Breast epithelium (tissue), 4 donors: Measurements from ENCODE around the gene ARHGEF12. TPM values are rescaled to one million over a fixed set of nuclear protein-coding genes. Genes with fewer than 3 reads are reported as not detected.

Experiments
- DNase-seq, 2 donors: peaks; one replicate each; pipeline ENCODE4 v3.0.0-alpha.2; 2019; ENCODE audit warnings: low spot score in 2 of 2
- H3K27ac ChIP-seq, 2 donors: fragments of 200-600 bp; sonication (generic) in 1 of 2; one replicate each; pipeline ENCODE4 v1.5.1; 2016 to 2019; ENCODE audit warnings: mild to moderate bottlenecking in 1 of 2
- H3K27me3 ChIP-seq, 2 donors: fragments of 200-600 bp; sonication (generic) in 1 of 2; one replicate each; pipeline versions ENCODE4 v1.5.1 to v1.6.0; 2017 to 2019; ENCODE audit warnings: control low read depth in 1 of 2, mild to moderate bottlenecking in 1 of 2
- H3K36me3 ChIP-seq: fragments of 200-600 bp; one replicate; pipeline ENCODE4 v1.5.1; 2019
- H3K4me1 ChIP-seq, 2 donors: fragments of 200-600 bp; sonication (generic); one replicate each; pipeline ENCODE4 v1.5.1; 2016 to 2019; ENCODE audit warnings: control low read depth in 1 of 2
- H3K4me3 ChIP-seq, 3 donors: fragments of 200-600 bp; sonication (generic); 1 replicate in 2 of 3; 2 replicates in 1 of 3; pipeline ENCODE4 v1.5.1; 2016 to 2019; ENCODE audit warnings: mild to moderate bottlenecking in 3 of 3, moderate library complexity in 2 of 3
- H3K9me3 ChIP-seq, 2 donors: fragments of 200-600 bp; sonication (generic) in 1 of 2; one replicate each; pipeline ENCODE4 v1.5.1; 2016 to 2019; ENCODE audit warnings: control low read depth in 1 of 2
- POLR2A ChIP-seq: fragments of 450-650 bp; IDR thresholded peaks from one replicate; pipeline ENCODE4 v1.6.1; 2016; ENCODE audit warnings: antibody characterized with exemption, mild to moderate bottlenecking, moderate library complexity
- POLR2AphosphoS5 ChIP-seq, 3 donors: sonication (generic); formaldehyde crosslinking; IDR thresholded peaks; one replicate each; pipeline ENCODE4 v1.6.1; 2017; ENCODE audit warnings: antibody characterized with exemption in 3 of 3
- intact Hi-C: fragments of 100-400 bp; cut with DNase I; formaldehyde crosslinking; loops from one replicate; pipeline ENCODE4 v1.15.1; 2023; ENCODE audit warnings: low total_unique reads
- total RNA-seq, 3 donors: library from RNA; depleted of rRNA; stranded (reverse); fragments of >200 nt; gene quantifications; one replicate each; pipeline ENCODE4 v1.1.0, GENCODE V29; 2016
- TF ChIP-seq, protein P1 (sequence below), 3 donors: fragments of 450-650 bp; IDR thresholded peaks; one replicate each; pipeline ENCODE4 v1.5.1; 2016 to 2017; ENCODE audit warnings: antibody characterized with exemption in 3 of 3, mild to moderate bottlenecking in 3 of 3, moderate library complexity in 3 of 3

Gene ARHGEF12
- total RNA-seq, 3 donors from 2014 or later: 83.4 to 192 (median 145) TPM

DNA sequence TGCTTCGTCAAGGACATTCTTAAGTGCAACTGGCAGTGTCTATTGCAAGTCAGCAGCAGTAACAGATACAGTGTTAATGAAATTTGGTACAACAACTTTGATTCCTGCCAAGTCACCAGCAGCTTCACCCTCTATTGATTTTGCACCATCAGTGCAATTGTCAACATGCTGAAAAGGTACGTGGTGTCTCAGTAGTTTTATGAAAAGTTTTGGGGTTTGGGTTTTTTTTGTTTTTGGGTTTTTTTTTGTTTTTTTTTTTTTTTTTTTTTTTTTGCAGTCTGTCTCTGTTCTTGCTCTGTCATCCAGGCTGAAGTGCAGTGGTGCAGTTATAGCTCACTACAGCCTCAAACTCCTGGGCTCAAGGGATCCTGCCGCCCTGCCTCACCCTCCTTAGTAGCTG lies 156.3 kb downstream of the ARHGEF12 start:
- Histone ChIP-seq H3K27me3 (no peaks in the 10 kb centered on the region), H3K27ac (no peak overlapping the region), H3K36me3 (no peaks in the 10 kb centered on the region), H3K4me3 (no peak overlapping the region), H3K9me3 (no peaks in the 10 kb centered on the region), H3K4me1 (no peaks in the 10 kb centered on the region)
- intact Hi-C loops: no loop called here
- no peak for TF ChIP-seq POLR2AphosphoS5 (IDR thresholded peaks at IDR 0.05)
- TF ChIP-seq, protein P1, sequence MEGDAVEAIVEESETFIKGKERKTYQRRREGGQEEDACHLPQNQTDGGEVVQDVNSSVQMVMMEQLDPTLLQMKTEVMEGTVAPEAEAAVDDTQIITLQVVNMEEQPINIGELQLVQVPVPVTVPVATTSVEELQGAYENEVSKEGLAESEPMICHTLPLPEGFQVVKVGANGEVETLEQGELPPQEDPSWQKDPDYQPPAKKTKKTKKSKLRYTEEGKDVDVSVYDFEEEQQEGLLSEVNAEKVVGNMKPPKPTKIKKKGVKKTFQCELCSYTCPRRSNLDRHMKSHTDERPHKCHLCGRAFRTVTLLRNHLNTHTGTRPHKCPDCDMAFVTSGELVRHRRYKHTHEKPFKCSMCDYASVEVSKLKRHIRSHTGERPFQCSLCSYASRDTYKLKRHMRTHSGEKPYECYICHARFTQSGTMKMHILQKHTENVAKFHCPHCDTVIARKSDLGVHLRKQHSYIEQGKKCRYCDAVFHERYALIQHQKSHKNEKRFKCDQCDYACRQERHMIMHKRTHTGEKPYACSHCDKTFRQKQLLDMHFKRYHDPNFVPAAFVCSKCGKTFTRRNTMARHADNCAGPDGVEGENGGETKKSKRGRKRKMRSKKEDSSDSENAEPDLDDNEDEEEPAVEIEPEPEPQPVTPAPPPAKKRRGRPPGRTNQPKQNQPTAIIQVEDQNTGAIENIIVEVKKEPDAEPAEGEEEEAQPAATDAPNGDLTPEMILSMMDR (IDR thresholded peaks at IDR 0.05): no peak
- no peak for TF ChIP-seq POLR2A
- no peak for DNase-seq

DNA sequence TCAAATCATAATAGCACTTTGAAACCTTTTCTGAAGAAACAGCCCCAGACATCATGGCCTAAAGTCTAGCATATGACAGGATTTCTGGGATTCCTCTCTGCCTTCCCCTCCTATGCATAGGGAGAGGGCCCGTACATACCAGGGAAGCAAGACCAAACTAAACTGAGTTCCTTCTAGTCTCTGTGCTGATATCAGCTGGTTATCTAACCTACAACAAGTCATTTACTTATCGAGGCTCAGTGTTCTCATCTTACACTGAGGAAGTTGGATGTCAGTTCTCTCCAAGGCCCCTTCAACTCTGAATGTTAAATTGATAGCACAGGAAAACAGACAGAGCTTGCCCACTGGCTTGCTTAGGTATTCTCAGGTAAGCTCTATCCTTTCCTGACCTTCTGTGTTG lies 158.4 kb downstream of the ARHGEF12 start:
- no peak overlapping the region for H3K4me3 ChIP-seq
- no peaks in the 10 kb centered on the region for H3K9me3 ChIP-seq
- no peaks in the 10 kb centered on the region for H3K27me3 ChIP-seq
- no peak overlapping the region for H3K27ac ChIP-seq
- H3K4me1 ChIP-seq: no peaks in the 10 kb centered on the region
- no peaks in the 10 kb centered on the region for H3K36me3 ChIP-seq
- DNase-seq: no peak
- TF ChIP-seq POLR2AphosphoS5 (IDR thresholded peaks at IDR 0.05) (no peak), POLR2A (no peak)
- TF ChIP-seq, protein P1 (IDR thresholded peaks at IDR 0.05): no peak
- intact Hi-C loops: no loop called here

DNA sequence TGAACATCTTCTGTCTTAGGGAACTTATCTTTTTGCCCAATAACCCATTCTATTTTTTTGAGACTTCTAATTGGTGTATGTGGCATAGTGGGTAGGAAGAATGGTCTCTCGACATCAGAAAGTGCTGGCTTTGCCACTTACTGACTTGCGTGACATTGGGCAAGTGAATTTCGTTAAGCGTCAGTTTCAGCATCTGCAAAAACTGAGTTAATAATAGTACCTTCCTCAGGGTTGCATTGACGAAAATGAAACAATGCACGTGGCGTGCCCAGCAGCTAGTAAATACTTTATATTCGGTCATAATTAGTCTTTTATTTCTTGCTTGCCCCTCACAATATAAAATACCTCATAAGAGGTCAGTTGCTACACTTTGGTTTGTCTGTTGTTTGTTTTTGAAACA lies 162.9 kb downstream of the ARHGEF12 start:
- Histone ChIP-seq H3K27me3 (no peaks in the 10 kb centered on the region), H3K4me3 (no peak overlapping the region), H3K36me3 (no peaks in the 10 kb centered on the region), H3K27ac (no peak overlapping the region), H3K4me1 (peaks cover 0 to 8% of the 10 kb centered on the region in 2 donors), H3K9me3 (no peaks in the 10 kb centered on the region)
- TF ChIP-seq POLR2A (no peak), POLR2AphosphoS5 (IDR thresholded peaks at IDR 0.05) (no peak)
- no peak for DNase-seq
- intact Hi-C loops: no loop called here

DNA sequence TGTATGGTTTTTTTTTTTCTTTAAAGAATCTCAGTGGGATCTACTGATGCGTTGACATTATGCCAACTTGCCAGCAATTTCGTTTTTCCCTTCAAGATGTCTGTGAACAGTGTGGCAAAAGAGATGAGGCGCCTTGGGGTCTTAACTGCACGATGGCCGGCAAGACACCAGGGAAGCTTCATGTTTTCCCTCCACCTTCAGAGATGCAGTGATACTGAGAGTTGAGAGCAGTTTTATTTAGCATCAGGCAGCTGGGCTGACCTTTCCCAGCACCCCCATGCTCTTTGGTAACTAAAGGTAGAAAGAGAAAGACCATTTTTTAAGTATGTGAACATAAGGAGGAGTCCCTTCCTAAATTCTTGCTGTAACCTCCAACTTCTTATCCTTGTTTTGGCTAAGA lies 163.6 kb downstream of the ARHGEF12 start:
- Histone ChIP-seq H3K9me3 (no peaks in the 10 kb centered on the region), H3K4me3 (no peak overlapping the region), H3K36me3 (no peaks in the 10 kb centered on the region), H3K27ac (no peak overlapping the region), H3K4me1 (peaks cover 0 to 8% of the 10 kb centered on the region in 2 donors), H3K27me3 (no peaks in the 10 kb centered on the region)
- intact Hi-C loops: no loop called here
- TF ChIP-seq POLR2A: no peak
- TF ChIP-seq, protein P1 (IDR thresholded peaks at IDR 0.05): no peak
- TF ChIP-seq POLR2AphosphoS5 (IDR thresholded peaks at IDR 0.05): no peak
- no peak for DNase-seq

DNA sequence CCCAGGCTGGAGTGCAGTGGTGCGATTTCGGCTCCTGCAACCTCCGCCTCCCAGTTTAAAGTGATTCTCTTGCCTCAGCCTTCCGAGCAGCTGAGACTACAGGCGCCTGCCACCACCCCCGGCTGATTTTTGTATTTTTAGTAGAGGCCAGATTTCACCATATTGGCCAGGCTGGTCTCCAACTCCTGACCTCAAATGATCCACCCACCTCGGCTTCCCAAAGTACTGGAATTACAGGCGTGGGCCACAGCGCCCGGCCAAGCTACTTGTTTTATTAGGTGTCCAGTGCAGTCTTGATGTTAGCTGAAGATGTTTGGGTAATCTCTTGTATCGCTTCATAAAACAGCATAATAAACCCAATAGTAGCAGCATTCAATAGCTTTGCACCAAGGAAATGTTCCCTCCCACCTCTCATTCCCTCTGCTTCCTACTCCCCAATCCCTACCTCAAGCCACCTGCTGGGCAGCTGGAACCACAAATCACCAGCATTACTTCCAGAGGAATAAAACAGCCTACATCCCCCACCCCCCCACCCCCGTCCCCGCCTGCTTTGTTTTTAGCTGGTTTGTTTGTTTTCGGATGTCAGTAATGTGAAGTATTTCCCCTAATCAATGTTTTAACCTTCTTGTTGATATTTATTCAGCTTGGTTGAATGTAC lies 164.3 kb downstream of the ARHGEF12 start:
- H3K27me3 ChIP-seq: peaks cover 0 to 3% of the 10 kb centered on the region in 2 donors
- no peak overlapping the region for H3K4me3 ChIP-seq
- intact Hi-C loops: no loop called here
- no peaks in the 10 kb centered on the region for H3K9me3 ChIP-seq
- DNase-seq: no peak
- H3K27ac ChIP-seq: no peak overlapping the region
- H3K4me1 ChIP-seq: peaks cover 0 to 8% of the 10 kb centered on the region in 2 donors
- no peak for TF ChIP-seq POLR2A
- peak in 1 of 3 donors; percentile 65 for TF ChIP-seq POLR2AphosphoS5 (IDR thresholded peaks at IDR 0.05)
- H3K36me3 ChIP-seq: no peaks in the 10 kb centered on the region

DNA sequence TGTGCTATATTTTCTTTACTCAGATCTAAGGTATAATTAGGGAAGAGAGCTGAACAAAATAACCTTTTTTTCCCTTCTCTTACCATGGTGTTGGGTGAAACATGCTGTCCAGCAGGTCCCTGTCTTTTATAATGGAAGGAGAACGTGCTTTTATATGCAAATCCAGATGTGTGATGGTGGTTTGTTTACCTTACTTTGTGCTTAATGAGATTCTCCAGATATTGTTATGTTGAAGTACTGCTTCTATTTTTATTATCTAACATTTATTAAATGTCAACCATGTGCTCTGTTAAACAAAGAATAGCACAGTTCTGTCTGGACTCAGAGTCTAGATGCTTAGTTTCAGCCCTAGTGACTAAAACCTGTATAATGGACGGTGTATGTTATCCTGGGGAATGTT lies 165.2 kb downstream of the ARHGEF12 start:
- Histone ChIP-seq H3K9me3 (no peaks in the 10 kb centered on the region), H3K4me3 (no peak overlapping the region), H3K36me3 (no peaks in the 10 kb centered on the region), H3K4me1 (peaks cover 0 to 8% of the 10 kb centered on the region in 2 donors), H3K27ac (no peak overlapping the region), H3K27me3 (peaks cover 0 to 3% of the 10 kb centered on the region in 2 donors)
- TF ChIP-seq POLR2AphosphoS5 (IDR thresholded peaks at IDR 0.05): no peak
- TF ChIP-seq POLR2A: no peak
- TF ChIP-seq, protein P1 (IDR thresholded peaks at IDR 0.05): no peak
- intact Hi-C loops: no loop called here
- no peak for DNase-seq
